Measurements from ENCODE around the gene LMBR1. TPM values are rescaled to one million over a fixed set of nuclear protein-coding genes. Genes with fewer than 3 reads are reported as not detected.

The LMBR1 gene
- total and polyA plus RNA-seq, 2 of the 13 experiments (the other 11 are each of a cell fraction or from before 2014, with no cell fraction given), result 20.9 to 39.6 TPM

- Histone ChIP-seq H3K4me2 (ENCODE audit: low read depth, low read length) (peak overlapping the region; percentile 41), H3K27me3 (ENCODE audit: control insufficient read depth in 1 of 2, insufficient read depth in 2 of 2, low read length in 2 of 2) (no peaks in the 10 kb centered on the region), H3K4me1 (ENCODE audit: insufficient read depth, low read length) (peaks cover 36% of the 10 kb centered on the region), H3K9me3 (ENCODE audit: low read length) (no peaks in the 10 kb centered on the region), H4K20me1 (ENCODE audit: insufficient read depth, low read length) (no peaks in the 10 kb centered on the region), H3K79me2 (ENCODE audit: insufficient read depth, low read length) (no peaks in the 10 kb centered on the region), H3K36me3 (replicated peaks in 1 of 2; ENCODE audit: control insufficient read depth in 1 of 2, insufficient read depth in 2 of 2, low read length in 2 of 2) (no peaks in the 10 kb centered on the region), H3K9ac (ENCODE audit: insufficient read depth, low read depth, low read length) (no peak overlapping the region), H3K4me3 (replicated peaks in 1 of 3; ENCODE audit: insufficient read depth in 1 of 3, low read depth in 2 of 3, low read length in 3 of 3) (peak overlapping the region in 1 of 3 experiments; percentile 31; a peak in 2 of 6 replicates), H2AFZ (ENCODE audit: low read length) (no peak overlapping the region), H3K27ac (ENCODE audit: extremely low read length, insufficient read depth, low read length) (peak overlapping the region; percentile 62)
- DNase-seq (ENCODE audit: low spot score) (peak; percentile 96), FAIRE-seq (peak; percentile 86), ATAC-seq (peak; percentile 95)
- intact Hi-C loops (cut with micrococcal nuclease; ENCODE audit: unreplicated experiment), result loop anchor here (5.0 kb wide), 2 partner anchors 81 to 96 kb away; no protein-coding TSS in a partner anchor
- CTCF ChIA-PET (ENCODE audit: low intra/inter-chr PET ratio, low total read pairs), result no interaction called here
- BruUV-seq (replicated peaks), result no TSS peak
- WGBS (ENCODE audit: low lambda C conversion rate), result 6% methylated on average over 8 of the region's 8 CpGs
- POLR2A ChIA-PET, result no interaction called here
- in situ Hi-C loops (cut with HindIII; ENCODE audit: extremely low pct_ligation_motif_present, low pct_unique_long_range_greater_than_20kb), result no loop called here
- no peak for TF ChIP-seq SNAI1 (CRISPR knock-in tag; IDR thresholded peaks at IDR 0.05; ENCODE audit: borderline replicate concordance)
- no peak for TF ChIP-seq ZNF33A (CRISPR knock-in tag; IDR thresholded peaks at IDR 0.05; ENCODE audit: borderline replicate concordance)
- no peak for TF ChIP-seq YEATS4 (CRISPR knock-in tag; IDR thresholded peaks at IDR 0.05; ENCODE audit: borderline replicate concordance)
- no peak for TF ChIP-seq ZNF260 (CRISPR knock-in tag; IDR thresholded peaks at IDR 0.05; ENCODE audit: borderline replicate concordance, low read depth)
- TF ChIP-seq ZNF772 (CRISPR knock-in tag; IDR thresholded peaks at IDR 0.05), result no peak
- no peak for TF ChIP-seq PRDM4 (CRISPR knock-in tag; IDR thresholded peaks at IDR 0.05; ENCODE audit: borderline replicate concordance)
- no peak for TF ChIP-seq ZNF510 (CRISPR knock-in tag; IDR thresholded peaks at IDR 0.05; ENCODE audit: low read depth)
- TF ChIP-seq SOX5 (CRISPR knock-in tag; IDR thresholded peaks at IDR 0.05; ENCODE audit: borderline replicate concordance), result peak; percentile 72; the same call in 1 of the 2 replicates
- no peak for TF ChIP-seq NFKBIZ (CRISPR knock-in tag; IDR thresholded peaks at IDR 0.05)
- TF ChIP-seq MLLT10 (CRISPR knock-in tag; IDR thresholded peaks at IDR 0.05), result no peak
- peak; percentile 34; the same call in 1 of the 2 replicates for TF ChIP-seq FOXO1 (CRISPR knock-in tag; IDR thresholded peaks at IDR 0.05)
- TF ChIP-seq ZNF501 (CRISPR knock-in tag; IDR thresholded peaks at IDR 0.05), result no peak
- peak; percentile 65; the same call in 1 of the 2 replicates for TF ChIP-seq MEIS2 (CRISPR knock-in tag; IDR thresholded peaks at IDR 0.05)
- no peak for TF ChIP-seq CEBPB (IDR thresholded peaks at IDR 0.05; ENCODE audit: borderline replicate concordance, low read depth, low read length)
- peak; percentile 81 for TF ChIP-seq CREM (IDR thresholded peaks at IDR 0.05)
- no peak for TF ChIP-seq CREM (CRISPR knock-in tag; IDR thresholded peaks at IDR 0.05)
- peak; percentile 82; the same call in 1 of the 2 replicates for TF ChIP-seq RXRA (CRISPR knock-in tag; IDR thresholded peaks at IDR 0.05)
- TF ChIP-seq RAD21 (CRISPR knock-in tag; IDR thresholded peaks at IDR 0.05), result no peak
- no peak for TF ChIP-seq NCOA5 (CRISPR knock-in tag; IDR thresholded peaks at IDR 0.05)
- TF ChIP-seq MTA1 (CRISPR knock-in tag; IDR thresholded peaks at IDR 0.05; ENCODE audit: borderline replicate concordance), result no peak
- TF ChIP-seq RARA (CRISPR knock-in tag; IDR thresholded peaks at IDR 0.05), result peak; percentile 83
- TF ChIP-seq EEA1 (CRISPR knock-in tag; IDR thresholded peaks at IDR 0.05; ENCODE audit: borderline replicate concordance), result no peak
- peak; percentile 76; the same call in 1 of the 2 replicates for TF ChIP-seq ZBTB7B (CRISPR knock-in tag; IDR thresholded peaks at IDR 0.05)
Observed at GRCh38 chr7:156666368-156667109, 226.4 kb downstream of the LMBR1 start.

Data from HepG2 (cell line).